Articular chondrocyte of knee joint (primary cell): Measurements from ENCODE around the gene ATP6V1E1. TPM values are rescaled to one million over a fixed set of nuclear protein-coding genes. Genes with fewer than 3 reads are reported as not detected.

Experiments used
- total RNA-seq: library from RNA; depleted of rRNA; stranded (reverse); fragments of >200 nt; gene quantifications from 2 replicates; pipeline ENCODE4 v1.2.3, GENCODE V29; 2012

ATP6V1E1 gene
- 137 and 147 TPM in 2 replicates for total RNA-seq

DNA sequence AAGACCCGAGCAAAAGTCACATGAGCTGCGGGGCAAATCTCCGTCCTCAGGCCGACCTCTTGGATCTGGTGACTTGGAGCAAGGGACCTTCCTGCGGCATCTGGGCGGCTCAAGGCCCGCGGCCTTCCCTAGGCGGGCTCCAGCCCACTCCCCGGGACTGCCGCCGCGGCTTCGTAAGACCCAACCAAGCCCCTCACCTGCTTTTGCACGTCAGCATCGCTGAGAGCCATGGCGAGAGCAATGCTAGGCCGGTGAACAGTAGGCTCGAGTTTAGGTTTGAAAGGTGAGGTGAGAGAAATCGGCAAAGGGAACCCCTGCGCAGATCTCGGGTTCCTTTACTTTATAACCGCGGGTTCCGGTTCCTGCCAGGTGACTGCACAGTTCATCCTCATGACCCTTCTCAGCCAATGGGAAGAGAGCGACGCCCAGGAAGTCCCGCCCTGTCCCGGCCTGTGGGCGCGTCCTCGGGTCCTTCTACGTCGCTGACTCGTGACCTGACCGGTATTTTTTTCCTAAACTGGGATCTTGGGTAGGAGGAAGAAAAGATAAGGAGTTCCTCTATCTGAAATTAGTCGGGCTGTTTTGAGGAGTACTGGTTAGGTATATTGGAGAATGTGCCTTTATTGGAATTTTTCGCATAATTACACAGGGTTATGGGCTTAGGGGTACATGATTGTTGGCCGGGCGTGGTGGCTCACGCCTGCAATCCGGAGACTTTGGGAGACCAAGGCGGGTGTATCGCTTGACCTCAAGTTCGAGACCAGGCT, at the start of gene ATP6V1E1:
Gene ATP6V1E1 (minus strand): TSS at position 344 of the 767 bp plus-strand sequence. CDS start 114 bp downstream, at position 230.

GRCh38 chr22:17638432-17639246, 10.1 kb upstream of the ATP6V1E1 start, which contains the start of gene BCL2L13:
Gene BCL2L13 (plus strand): TSS chr22:17638757. CDS start chr22:17655712, 16,955 bp downstream.

GRCh38 chr22:17562906-17563870, 65.4 kb downstream of the ATP6V1E1 start, which contains the start of gene SLC25A18:
Gene SLC25A18 (plus strand): TSS chr22:17563498. CDS start chr22:17579945, 16,447 bp downstream.

Other genes with a start within 250 kb of the ATP6V1E1 start
- gene SLC25A18, start 65.3 kb downstream of the ATP6V1E1 start, total RNA-seq, result 0.11 TPM in 1 of 2 replicates, not detected in the other
- 70.7 and 73.8 TPM in 2 replicates for gene BCL2L13, start 10.0 kb upstream of the ATP6V1E1 start, total RNA-seq
- gene BID, start 145.7 kb upstream of the ATP6V1E1 start, total RNA-seq, result 9.0 and 13.8 TPM in 2 replicates